Stimulated activated naive B cell treated with anti-CD40 and anti-IgM and Interleukin-4, amounts not matched to agents 10 μg/mL and 1 μg/mL and 100 μg/mL, for 72 hours (primary cell): ENCODE data around the gene CFAP100.

ENCODE experiments used
- ATAC-seq, 2 donors: fragments of 150-1000 bp; cut with Tn5 transposase; replicated peaks; 2 replicates each; pipeline ENCODE4 v1.10.0; 2021; ENCODE audit warnings: moderate library complexity in 1 of 2
- DNase-seq: peaks from one replicate; pipeline ENCODE4 v3.0.0; 2021
- H3K27ac Mint-ChIP-seq: one replicate; pipeline ENCODE4 v1.8.0; 2022; ENCODE audit warnings: mild to moderate bottlenecking, mixed read lengths
- H3K27me3 Mint-ChIP-seq, 2 donors: one replicate each; pipeline ENCODE4 v1.8.0; 2022; ENCODE audit warnings: mixed read lengths in 2 of 2
- H3K36me3 Mint-ChIP-seq, 2 donors: one replicate each; pipeline ENCODE4 v1.8.0; 2022; ENCODE audit warnings: mixed read lengths in 2 of 2, mild to moderate bottlenecking in 1 of 2
- H3K4me1 Mint-ChIP-seq, 2 donors: one replicate each; pipeline ENCODE4 v1.8.0; 2022; ENCODE audit warnings: mixed read lengths in 2 of 2, mild to moderate bottlenecking in 1 of 2
- H3K4me3 Mint-ChIP-seq, 2 donors: one replicate each; pipeline ENCODE4 v1.8.0; 2022; ENCODE audit warnings: mild to moderate bottlenecking in 2 of 2, mixed read lengths in 2 of 2, moderate library complexity in 1 of 2
- H3K9me3 Mint-ChIP-seq, 2 donors: one replicate each; pipeline ENCODE4 v1.8.0; 2022; ENCODE audit warnings: mixed read lengths in 2 of 2, mild to moderate bottlenecking in 1 of 2

The CFAP100 gene

DNA sequence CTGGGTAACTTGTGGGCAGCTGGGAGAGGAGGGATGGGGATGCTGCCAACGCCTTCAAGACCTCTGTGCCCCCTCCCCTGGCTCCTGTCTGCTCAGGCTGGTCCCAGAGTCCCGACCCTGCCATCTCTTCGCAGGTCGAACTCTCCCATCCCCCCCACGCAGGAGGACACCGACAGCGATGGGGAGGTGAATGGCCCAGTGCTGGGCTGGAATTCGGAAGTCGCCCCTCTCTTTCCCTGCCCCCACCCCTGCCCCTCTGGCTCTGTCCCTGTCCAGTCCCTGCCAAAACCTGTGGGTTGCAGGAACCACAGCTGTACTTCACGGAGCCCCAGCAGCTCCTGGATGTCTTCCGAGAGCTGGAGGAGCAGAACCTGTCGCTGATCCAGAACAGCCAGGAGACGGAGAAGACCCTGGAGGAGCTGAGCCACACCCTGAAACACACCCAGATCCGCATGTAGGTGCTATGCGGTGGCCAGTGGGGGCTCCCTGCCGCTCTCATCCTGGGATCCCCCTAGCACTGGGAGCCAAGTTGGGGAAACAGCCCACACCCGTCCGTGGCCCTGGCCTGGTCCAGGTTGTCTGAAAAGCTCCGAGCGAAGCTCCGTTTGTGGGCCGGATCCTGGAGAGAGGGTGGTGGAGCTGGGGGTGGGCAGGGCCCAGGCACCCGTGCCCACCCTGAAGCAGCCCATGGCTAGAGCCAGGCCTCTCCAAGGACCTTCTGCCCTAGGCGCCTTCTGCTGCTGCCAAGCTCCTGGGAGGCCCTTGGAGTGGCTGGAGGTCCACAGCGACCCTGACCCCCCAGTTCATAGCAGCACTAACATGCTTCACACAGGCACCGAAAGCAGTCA is 28.7 kb downstream of the CFAP100 start:
- H3K27ac Mint-ChIP-seq, result no peak overlapping the region
- no peak for DNase-seq
- peaks cover 6 to 9% of the 10 kb centered on the region in 2 donors for H3K4me1 Mint-ChIP-seq
- no peak for ATAC-seq
- peaks cover 19 to 21% of the 10 kb centered on the region in 2 donors for H3K36me3 Mint-ChIP-seq
- H3K27me3 Mint-ChIP-seq, result peaks cover 0 to 2% of the 10 kb centered on the region in 2 donors
- no peak overlapping the region for H3K4me3 Mint-ChIP-seq
- peaks cover 9 to 11% of the 10 kb centered on the region in 2 donors for H3K9me3 Mint-ChIP-seq

DNA sequence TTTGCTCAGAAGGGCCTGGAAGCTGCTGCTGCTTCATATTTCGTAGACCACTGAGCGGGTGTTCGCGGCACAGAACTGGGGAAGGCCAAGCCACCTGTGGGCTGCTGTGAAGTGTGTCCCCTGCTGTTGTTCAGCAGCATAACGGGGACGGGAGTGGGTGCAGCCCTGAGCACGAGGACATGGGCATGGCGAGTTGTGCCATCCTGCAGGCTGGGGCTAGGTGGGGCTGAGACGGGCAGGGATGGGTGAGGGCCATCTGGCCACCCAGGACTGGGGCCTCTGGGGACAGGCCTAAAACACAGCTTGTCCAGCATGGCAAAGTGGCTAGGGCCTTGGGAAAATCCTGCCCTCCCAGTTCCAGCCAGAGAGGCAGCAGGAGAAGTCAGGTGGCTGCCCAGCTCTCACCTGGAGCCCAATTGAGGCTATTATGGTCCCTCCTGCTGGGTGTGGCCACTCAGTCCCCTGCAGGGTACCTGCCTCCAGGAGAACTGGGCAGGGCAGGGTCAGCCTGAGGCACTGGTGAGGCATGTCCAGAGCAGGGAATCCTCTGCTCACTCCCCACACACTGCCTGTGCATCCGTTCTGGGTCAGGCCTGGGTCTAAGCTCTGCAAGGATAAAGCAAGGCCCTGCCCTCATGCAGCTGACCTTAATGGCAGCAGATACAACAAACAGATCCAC is 29.5 kb downstream of the CFAP100 start:
- peaks cover 6 to 9% of the 10 kb centered on the region in 2 donors for H3K4me1 Mint-ChIP-seq
- peaks cover 19 to 21% of the 10 kb centered on the region in 2 donors for H3K36me3 Mint-ChIP-seq
- H3K27me3 Mint-ChIP-seq, result no peaks in the 10 kb centered on the region
- no peak for DNase-seq
- H3K9me3 Mint-ChIP-seq, result peaks cover 9 to 11% of the 10 kb centered on the region in 2 donors
- no peak for ATAC-seq
- H3K27ac Mint-ChIP-seq, result no peak overlapping the region
- H3K4me3 Mint-ChIP-seq, result no peak overlapping the region

DNA sequence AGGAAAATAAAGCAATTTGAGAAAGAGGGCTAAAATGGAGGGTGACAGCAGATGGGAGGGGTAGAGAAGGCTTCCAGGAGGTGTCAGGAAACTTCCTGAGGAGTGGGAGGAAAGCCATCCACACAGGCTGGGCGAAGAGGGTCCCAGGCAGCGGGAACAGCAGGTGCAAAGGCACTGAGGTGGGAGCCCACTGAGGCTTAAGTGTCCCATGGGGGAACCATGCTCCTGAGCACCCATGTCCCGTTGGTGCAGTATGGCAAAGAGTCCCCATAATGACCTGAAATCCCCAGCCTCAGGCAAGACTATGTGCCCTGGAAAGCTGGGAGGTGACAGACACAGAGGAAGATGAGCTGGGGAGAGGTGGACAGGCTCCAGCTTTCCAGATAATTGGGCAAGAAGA is 30.0 kb downstream of the CFAP100 start:
- peaks cover 19 to 21% of the 10 kb centered on the region in 2 donors for H3K36me3 Mint-ChIP-seq
- no peak overlapping the region for H3K4me3 Mint-ChIP-seq
- peaks cover 9 to 11% of the 10 kb centered on the region in 2 donors for H3K9me3 Mint-ChIP-seq
- no peak for ATAC-seq
- no peak for DNase-seq
- H3K4me1 Mint-ChIP-seq, result peaks cover 6 to 9% of the 10 kb centered on the region in 2 donors
- no peaks in the 10 kb centered on the region for H3K27me3 Mint-ChIP-seq
- no peak overlapping the region for H3K27ac Mint-ChIP-seq

DNA sequence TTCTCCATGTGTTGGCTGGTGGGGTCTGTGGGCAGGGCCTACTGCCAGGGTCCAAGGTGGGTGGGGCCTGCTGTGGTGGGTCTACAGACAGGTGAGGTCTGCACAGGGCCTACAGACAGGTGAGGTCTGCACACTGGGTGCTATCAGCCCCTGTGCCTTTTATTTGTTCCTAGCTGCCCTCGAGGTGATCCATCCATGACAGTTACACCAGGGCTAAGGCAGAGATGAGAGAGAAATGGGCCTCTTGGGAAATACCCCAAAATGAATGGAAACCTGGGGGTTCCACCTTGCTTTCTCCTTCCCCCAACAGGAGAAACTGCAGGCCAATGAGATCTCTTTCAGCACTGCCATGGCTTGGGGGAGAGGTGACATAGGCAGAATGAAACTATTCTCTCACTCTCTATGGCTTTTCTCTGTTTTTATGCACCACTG is 36.4 kb downstream of the CFAP100 start:
- H3K36me3 Mint-ChIP-seq, result peaks cover 34 to 36% of the 10 kb centered on the region in 2 donors
- peaks cover 4% of the 10 kb centered on the region in 2 donors for H3K9me3 Mint-ChIP-seq
- ATAC-seq (peak; percentile 87 to 94), DNase-seq (peak; percentile 51)
- H3K27me3 Mint-ChIP-seq, result no peaks in the 10 kb centered on the region
- peak overlapping the region; percentile 53 for H3K27ac Mint-ChIP-seq
- H3K4me3 Mint-ChIP-seq, result no peak overlapping the region
- peaks cover 0 to 10% of the 10 kb centered on the region in 2 donors for H3K4me1 Mint-ChIP-seq

DNA sequence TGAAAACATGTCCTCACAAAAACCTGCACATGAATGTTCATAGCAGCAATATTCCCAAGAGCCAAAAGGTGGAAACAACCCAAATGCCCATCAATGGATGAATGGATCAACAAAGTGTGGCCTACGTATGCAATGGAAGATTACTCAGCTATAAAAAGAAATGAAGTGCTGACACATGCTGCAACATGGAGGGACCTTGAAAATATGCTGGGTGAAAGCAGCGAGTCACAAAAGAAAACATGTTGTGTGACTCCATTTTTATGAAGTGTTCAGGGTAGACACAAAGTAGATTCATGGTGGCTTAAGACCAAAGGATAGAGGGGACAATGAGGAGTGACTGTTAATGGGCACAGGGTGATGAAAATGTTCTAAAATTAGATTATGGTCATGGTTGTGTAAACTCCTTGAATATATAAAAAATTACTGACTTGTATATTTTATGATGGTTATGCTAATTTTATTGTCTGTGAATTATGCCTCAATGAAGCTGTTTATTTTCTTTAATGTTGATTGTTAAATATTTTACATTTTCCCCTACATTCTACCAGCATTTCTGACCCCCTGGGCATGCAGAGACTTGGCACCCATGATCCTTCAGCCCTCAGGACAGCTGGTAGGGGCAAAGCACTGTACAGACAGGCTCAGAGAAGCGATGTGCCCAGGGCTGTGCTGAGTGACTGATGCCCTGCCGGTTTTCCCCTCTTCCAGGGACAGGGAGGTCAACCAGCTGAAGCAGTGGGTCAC is 37.8 kb downstream of the CFAP100 start:
- Mint-ChIP-seq H3K9me3 (peaks cover 0 to 2% of the 10 kb centered on the region in 2 donors), H3K4me1 (peaks cover 0 to 11% of the 10 kb centered on the region in 2 donors), H3K27me3 (no peaks in the 10 kb centered on the region), H3K27ac (no peak overlapping the region), H3K36me3 (peaks cover 42 to 45% of the 10 kb centered on the region in 2 donors), H3K4me3 (no peak overlapping the region)
- ATAC-seq, result no peak
- DNase-seq, result no peak

DNA sequence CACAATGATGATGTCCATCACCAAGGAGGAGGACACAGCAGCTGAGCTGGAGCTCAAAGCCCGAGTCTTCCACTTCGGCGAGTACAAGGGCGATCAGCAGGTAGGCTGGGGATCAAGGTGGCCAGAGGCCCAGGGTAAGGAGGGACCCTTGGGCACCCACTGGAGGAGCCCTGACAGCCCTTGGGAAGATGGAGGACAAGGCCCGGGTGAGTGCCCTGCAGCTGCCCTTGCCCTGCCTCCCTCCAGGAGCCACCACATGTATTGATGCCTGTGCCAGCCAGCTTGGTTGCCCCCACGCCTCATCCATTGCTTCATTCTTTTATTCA is 38.4 kb downstream of the CFAP100 start:
- Mint-ChIP-seq H3K9me3 (no peaks in the 10 kb centered on the region), H3K36me3 (peaks cover 44 to 49% of the 10 kb centered on the region in 2 donors), H3K27ac (no peak overlapping the region), H3K27me3 (no peaks in the 10 kb centered on the region), H3K4me1 (peaks cover 0 to 11% of the 10 kb centered on the region in 2 donors), H3K4me3 (no peak overlapping the region)
- ATAC-seq (no peak), DNase-seq (no peak)

DNA sequence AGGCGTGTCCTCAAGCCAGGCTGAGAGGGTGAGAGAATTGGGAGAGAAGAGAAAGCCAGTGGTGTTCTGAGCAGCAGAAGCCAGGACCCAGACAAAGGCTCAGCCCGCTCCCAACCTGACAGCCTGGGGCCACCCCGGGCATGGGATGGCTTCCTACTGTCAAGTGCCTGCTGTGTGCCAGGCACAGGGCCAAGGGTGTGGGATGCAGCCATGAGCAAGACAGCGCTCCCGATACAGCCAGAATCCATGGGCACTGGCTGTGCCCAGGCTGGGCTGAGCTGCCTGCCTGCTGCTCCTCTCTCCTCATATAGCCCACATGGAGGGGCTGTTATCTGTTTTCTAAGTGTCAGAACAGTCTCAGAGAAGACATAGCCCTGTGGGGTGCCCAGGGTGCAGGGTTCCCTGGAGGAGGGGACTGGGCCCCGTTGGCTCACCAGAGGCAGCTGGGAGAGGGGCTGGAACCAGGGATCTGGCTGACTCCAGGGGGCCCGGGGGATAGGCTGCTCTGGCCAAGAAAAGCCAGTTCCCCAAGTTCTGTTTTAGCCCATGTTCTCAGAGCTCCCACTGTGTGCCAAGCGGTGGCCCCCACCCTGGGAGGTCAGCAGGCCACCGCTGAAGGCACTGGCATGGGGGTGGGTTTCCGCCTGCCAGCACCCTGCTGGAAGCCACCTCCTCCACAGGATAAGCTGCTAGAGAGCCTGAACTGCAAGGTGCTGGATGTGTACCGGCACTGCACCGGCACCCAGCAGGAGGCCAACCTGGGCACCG is 39.0 kb downstream of the CFAP100 start:
- H3K27ac Mint-ChIP-seq, result no peak overlapping the region
- no peak for ATAC-seq
- peaks cover 0 to 11% of the 10 kb centered on the region in 2 donors for H3K4me1 Mint-ChIP-seq
- peaks cover 46 to 51% of the 10 kb centered on the region in 2 donors for H3K36me3 Mint-ChIP-seq
- no peaks in the 10 kb centered on the region for H3K27me3 Mint-ChIP-seq
- H3K4me3 Mint-ChIP-seq, result no peak overlapping the region
- H3K9me3 Mint-ChIP-seq, result no peaks in the 10 kb centered on the region
- DNase-seq, result no peak

DNA sequence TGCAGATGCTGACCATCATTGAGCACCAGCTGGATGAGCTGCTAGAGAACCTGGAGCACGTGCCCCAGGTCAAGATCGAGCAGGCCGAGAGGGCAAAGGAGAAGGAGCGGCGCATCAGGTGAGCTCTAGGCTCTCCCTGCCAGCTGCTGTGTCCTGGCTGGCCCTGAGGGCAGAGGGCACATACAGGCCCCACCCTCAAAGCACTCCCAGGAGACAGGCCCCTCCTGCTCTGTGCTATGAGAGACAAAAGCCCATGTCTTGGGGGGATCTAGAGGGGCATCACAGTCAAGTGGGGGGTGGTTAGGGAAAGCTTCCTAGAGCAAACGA is 39.5 kb downstream of the CFAP100 start:
- DNase-seq (no peak), ATAC-seq (no peak)
- Mint-ChIP-seq H3K27ac (peak overlapping the region; percentile 32), H3K27me3 (no peaks in the 10 kb centered on the region), H3K4me1 (peaks cover 0 to 11% of the 10 kb centered on the region in 2 donors), H3K4me3 (no peak overlapping the region), H3K9me3 (no peaks in the 10 kb centered on the region), H3K36me3 (peaks cover 52 to 57% of the 10 kb centered on the region in 2 donors)

DNA sequence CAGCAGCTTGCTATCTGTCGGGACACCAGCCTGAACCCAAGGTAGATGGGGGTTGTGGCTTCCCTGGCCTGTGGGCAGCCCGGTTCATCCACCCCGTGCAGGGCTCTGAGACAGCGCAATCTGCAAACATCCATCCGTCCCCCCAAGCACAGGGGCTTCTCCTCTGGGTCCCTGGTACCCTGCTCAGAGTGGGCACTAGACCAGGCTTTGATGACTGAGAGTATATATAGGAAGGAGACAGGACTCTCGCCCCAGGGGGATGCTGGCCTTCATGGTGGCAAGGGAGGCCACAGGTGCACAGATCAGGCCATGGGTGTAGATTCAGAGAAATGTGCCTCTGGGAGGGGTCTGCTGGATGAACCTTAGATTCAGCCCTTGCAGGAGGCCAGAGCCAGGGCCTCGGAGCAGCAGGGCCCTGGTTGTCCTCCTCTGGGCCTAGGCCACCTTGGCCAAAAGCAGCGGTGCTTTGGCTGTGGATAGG is 40.3 kb downstream of the CFAP100 start:
- DNase-seq, result no peak
- no peaks in the 10 kb centered on the region for H3K9me3 Mint-ChIP-seq
- ATAC-seq, result no peak
- H3K4me3 Mint-ChIP-seq, result no peak overlapping the region
- no peaks in the 10 kb centered on the region for H3K27me3 Mint-ChIP-seq
- no peak overlapping the region for H3K27ac Mint-ChIP-seq
- H3K36me3 Mint-ChIP-seq, result peaks cover 56 to 63% of the 10 kb centered on the region in 2 donors
- peaks cover 0 to 11% of the 10 kb centered on the region in 2 donors for H3K4me1 Mint-ChIP-seq

DNA sequence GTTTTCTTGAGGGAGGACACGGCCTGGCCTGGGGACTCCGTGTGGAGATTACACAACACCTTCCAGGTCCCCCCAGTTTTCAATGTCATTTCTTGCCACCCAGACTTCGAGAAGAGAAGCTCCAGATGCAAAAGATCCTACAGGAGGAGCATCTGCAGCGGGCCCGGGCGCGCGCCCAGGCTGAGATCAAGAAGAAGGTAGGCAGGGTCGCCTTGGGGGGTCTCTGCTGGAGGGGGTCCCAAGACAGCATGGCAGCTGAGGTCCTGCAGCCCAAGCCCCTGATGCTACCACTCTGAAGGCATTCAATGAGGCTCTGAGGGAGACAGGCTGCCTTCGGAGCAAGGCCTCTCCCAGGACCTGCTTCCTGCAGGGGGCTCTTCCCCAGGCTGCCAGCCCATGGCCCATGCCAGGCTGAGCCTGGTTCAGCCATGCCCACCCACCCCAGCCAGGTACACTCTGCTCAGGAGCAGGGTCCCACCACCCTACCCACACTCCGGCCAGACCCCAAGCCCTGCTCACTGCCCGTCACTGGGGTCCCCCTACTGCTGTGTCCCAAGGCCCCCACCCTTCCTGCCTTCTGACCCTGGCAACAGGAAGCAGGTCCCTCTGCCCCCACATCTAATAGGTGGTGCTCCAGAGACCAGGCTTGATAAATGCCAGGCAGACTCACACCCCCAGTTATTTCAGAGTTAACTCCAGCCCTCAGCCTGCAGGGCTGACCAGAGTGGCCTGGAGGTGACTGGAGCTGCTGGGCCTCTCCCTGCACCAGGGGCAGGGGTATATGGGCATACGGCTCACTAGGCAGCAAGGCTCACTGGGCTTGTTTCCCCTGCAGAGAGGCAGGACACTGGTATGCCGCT is 41.0 kb downstream of the CFAP100 start:
- Mint-ChIP-seq H3K27ac (peak overlapping the region; percentile 56), H3K36me3 (peaks cover 62 to 70% of the 10 kb centered on the region in 2 donors), H3K27me3 (no peaks in the 10 kb centered on the region), H3K9me3 (no peaks in the 10 kb centered on the region), H3K4me1 (peaks cover 0 to 11% of the 10 kb centered on the region in 2 donors), H3K4me3 (no peak overlapping the region)
- ATAC-seq (no peak), DNase-seq (no peak)

DNA sequence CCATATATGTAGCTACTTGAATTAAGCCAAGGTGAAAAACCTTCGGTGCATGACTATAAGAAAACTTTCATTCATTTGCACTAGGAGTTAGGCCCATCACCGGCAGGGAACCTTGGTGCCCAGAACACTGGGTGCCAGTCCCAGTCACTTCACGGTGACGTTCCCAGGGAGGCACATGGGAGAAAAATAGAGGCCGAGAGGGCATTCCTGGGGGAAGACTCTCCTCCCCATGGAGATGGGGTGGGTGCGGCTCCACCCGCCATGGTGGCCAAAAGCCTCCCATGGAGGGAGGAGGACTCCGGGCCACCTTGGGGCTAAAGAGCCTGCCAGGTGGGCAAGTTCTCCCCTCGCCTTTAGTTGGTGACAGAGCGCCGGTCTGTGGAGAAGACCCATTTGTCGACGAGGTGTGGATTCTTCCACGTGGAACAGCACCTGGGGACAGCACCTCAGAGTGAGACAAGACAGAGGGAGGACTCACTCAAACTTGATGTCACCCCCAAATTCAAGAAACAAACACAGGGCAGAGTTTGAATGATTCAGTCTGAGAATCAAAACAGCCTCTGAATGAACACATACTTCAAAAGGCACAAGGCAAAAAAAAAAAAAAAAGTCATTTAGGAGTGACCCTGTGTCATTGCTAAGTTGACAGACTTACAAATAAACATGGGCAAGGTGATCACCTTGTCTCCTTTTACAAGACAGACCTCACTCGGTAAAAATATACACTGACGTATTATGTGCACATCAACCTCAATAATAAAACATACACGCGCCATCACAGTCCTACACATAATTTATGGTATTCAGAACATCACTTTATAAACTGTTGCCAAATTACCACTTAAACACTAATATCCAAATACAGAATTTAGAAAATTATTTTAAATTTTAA is 42.4 kb downstream of the CFAP100 start:
- peaks cover 0 to 7% of the 10 kb centered on the region in 2 donors for H3K4me1 Mint-ChIP-seq
- no peak for DNase-seq
- H3K9me3 Mint-ChIP-seq, result no peaks in the 10 kb centered on the region
- peaks cover 64 to 78% of the 10 kb centered on the region in 2 donors for H3K36me3 Mint-ChIP-seq
- no peak for ATAC-seq
- no peaks in the 10 kb centered on the region for H3K27me3 Mint-ChIP-seq
- no peak overlapping the region for H3K4me3 Mint-ChIP-seq
- H3K27ac Mint-ChIP-seq, result no peak overlapping the region

DNA sequence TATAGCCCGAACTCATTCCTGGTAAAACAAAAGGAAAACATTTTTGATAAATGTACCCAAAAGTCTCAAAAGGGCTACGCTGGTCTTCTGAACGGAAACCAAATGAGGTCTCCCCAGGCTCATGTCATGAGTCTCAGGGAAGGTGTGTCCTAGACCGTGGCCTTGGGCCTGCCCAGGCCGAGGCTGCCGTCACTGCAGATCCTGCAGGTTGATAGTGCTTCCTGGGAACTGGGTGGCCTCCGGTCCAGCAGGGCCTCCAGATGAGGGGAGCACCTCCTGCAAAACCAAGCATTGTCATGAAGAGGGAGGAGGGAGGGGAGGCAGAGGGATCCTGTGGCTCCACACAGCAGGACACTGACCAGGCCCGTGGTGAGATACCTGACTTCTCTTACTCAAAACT is 43.5 kb downstream of the CFAP100 start:
- H3K27ac Mint-ChIP-seq, result no peak overlapping the region
- ATAC-seq, result no peak
- H3K4me1 Mint-ChIP-seq, result peaks cover 0 to 4% of the 10 kb centered on the region in 2 donors
- peaks cover 61 to 73% of the 10 kb centered on the region in 2 donors for H3K36me3 Mint-ChIP-seq
- no peak overlapping the region for H3K4me3 Mint-ChIP-seq
- H3K27me3 Mint-ChIP-seq, result no peaks in the 10 kb centered on the region
- no peaks in the 10 kb centered on the region for H3K9me3 Mint-ChIP-seq
- DNase-seq, result no peak
